SIG-M5 (cell line): ENCODE measurements around the gene TTBK1.

Experiments used
- DNase-seq: peaks from one replicate; lab custom pipeline; 2025; lab: John Stamatoyannopoulos, UW

The TTBK1 gene

GRCh38 chr6:43273707-43274106 is 30.4 kb downstream of the TTBK1 start:
- no peak for DNase-seq

- DNase-seq: no peak
Observed at GRCh38 chr6:43274127-43274915, 31.0 kb downstream of the TTBK1 start.

GRCh38 chr6:43274916-43275597 is 31.8 kb downstream of the TTBK1 start:
- no peak for DNase-seq

GRCh38 chr6:43275801-43276576 is 32.7 kb downstream of the TTBK1 start:
- no peak for DNase-seq

- no peak for DNase-seq
Observed at GRCh38 chr6:43276577-43277305, 33.5 kb downstream of the TTBK1 start.

- no peak for DNase-seq
Observed at GRCh38 chr6:43277306-43277642, 34.0 kb downstream of the TTBK1 start.

- DNase-seq: no peak
Observed at GRCh38 chr6:43277643-43278523, 34.6 kb downstream of the TTBK1 start.

- DNase-seq: no peak
Observed at GRCh38 chr6:43278524-43279078, 35.3 kb downstream of the TTBK1 start.

GRCh38 chr6:43280234-43280633 is 37.0 kb downstream of the TTBK1 start:
- no peak for DNase-seq

GRCh38 chr6:43282060-43282459 is 38.8 kb downstream of the TTBK1 start:
- no peak for DNase-seq

GRCh38 chr6:43282636-43283513 is 39.6 kb downstream of the TTBK1 start:
- DNase-seq: no peak

- no peak for DNase-seq
Observed at GRCh38 chr6:43283514-43283901, 40.2 kb downstream of the TTBK1 start.

GRCh38 chr6:43283905-43284304 is 40.6 kb downstream of the TTBK1 start:
- DNase-seq: no peak

GRCh38 chr6:43284991-43285781 is 41.9 kb downstream of the TTBK1 start:
- DNase-seq: no peak

GRCh38 chr6:43285832-43286231 is 42.6 kb downstream of the TTBK1 start:
- no peak for DNase-seq

- no peak for DNase-seq
Observed at GRCh38 chr6:43286456-43286979, 43.2 kb downstream of the TTBK1 start.

- no peak for DNase-seq
Observed at GRCh38 chr6:43286980-43287716, 43.9 kb downstream of the TTBK1 start.
